GM12878 (cell line): ENCODE data around the gene TIGD4. TPM values are rescaled to one million over a fixed set of nuclear protein-coding genes. Genes with fewer than 3 reads are reported as not detected.

ENCODE experiments used
- ATAC-seq: fragments of 200-7000 bp; cut with Tn5 transposase; 3 replicates; pipeline ENCODE4 v1.9.1; 2020; ENCODE audit warnings: mild to moderate bottlenecking, moderate library complexity
- BruUV-seq: library from RNA; stranded (reverse); fragments of 400-500 nt; replicated peaks from 2 replicates; lab custom pipeline; 2021; lab: Mats Ljungman, UMichigan
- CTCF ChIA-PET: fragments of 300-600 bp; sonication (Branson Sonifier 250); formaldehyde crosslinking; extraction: SDS; loops from one replicate; lab custom pipeline; 2021; ENCODE audit warnings: inconsistent platforms; lab: Yijun Ruan, JAX
- POLR2A ChIA-PET: fragments of 350-600 bp; formaldehyde crosslinking; extraction: SDS; loops from one replicate; lab custom pipeline; 2021; ENCODE audit warnings: inconsistent platforms; lab: Charles Lee
- RAD21 ChIA-PET: fragments of 300-600 bp; sonication (Branson Sonifier 250); formaldehyde crosslinking; loops from one replicate; lab custom pipeline; 2023; ENCODE audit warnings: antibody characterized with exemption; ENCODE audit not compliant: unreplicated experiment; lab: Charles Lee
- SMC1A ChIA-PET: fragments of 300-600 bp; sonication (Branson Sonifier 250); formaldehyde crosslinking; loops from one replicate; lab custom pipeline; 2023; ENCODE audit not compliant: unreplicated experiment, uncharacterized antibody; lab: Charles Lee
- DNase-seq: peaks from one replicate; pipeline ENCODE4 v3.0.0-alpha.2; 2011; ENCODE audit warnings: low read depth, low spot score
- FAIRE-seq: peaks from 3 replicates; lab custom pipeline; 2011; peaks lifted over from hg19 to GRCh38; lab: Jason Lieb, UNC
- H2AFZ ChIP-seq: 2 replicates; pipeline ENCODE4 v1.6.0; 2011; ENCODE audit warnings: low read depth, low read length, control low read depth; ENCODE audit not compliant: control insufficient read depth
- H3K27ac ChIP-seq: 2 replicates; pipeline ENCODE4 v1.5.1; 2011; ENCODE audit warnings: control low read depth; ENCODE audit not compliant: control insufficient read depth, insufficient read depth
- H3K27me3 ChIP-seq, 2 experiments: replicated peaks in 1 of 2; 2 replicates each; pipeline versions ENCODE4 v1.6.0 to v1.6.1; 2011; ENCODE audit warnings: low read length in 1 of 2; ENCODE audit not compliant: control insufficient read depth in 2 of 2, insufficient read depth in 2 of 2
- H3K36me3 ChIP-seq, 2 experiments: 2 replicates each; pipeline ENCODE4 v1.5.1; 2011; ENCODE audit warnings: low read length in 1 of 2; ENCODE audit not compliant: control insufficient read depth in 2 of 2, insufficient read depth in 2 of 2
- H3K4me1 ChIP-seq: 2 replicates; pipeline ENCODE4 v1.6.1; 2011; ENCODE audit warnings: mild to moderate bottlenecking, low read length, moderate library complexity, mixed read lengths; ENCODE audit not compliant: control insufficient read depth, insufficient read depth
- H3K4me2 ChIP-seq: 2 replicates; pipeline ENCODE4 v1.6.0; 2011; ENCODE audit warnings: control low read depth; ENCODE audit not compliant: control insufficient read depth, insufficient read depth
- H3K4me3 ChIP-seq: fragments of 200-600 bp; sonication (generic); 2 replicates; pipeline ENCODE4 v1.5.1; 2016
- H3K79me2 ChIP-seq: 2 replicates; pipeline ENCODE4 v1.6.0; 2011; ENCODE audit warnings: low read length; ENCODE audit not compliant: control insufficient read depth, insufficient read depth
- H3K9ac ChIP-seq: 2 replicates; pipeline ENCODE4 v1.8.0; 2011; ENCODE audit warnings: low read length, control low read depth, mixed read lengths; ENCODE audit not compliant: control insufficient read depth, insufficient read depth
- H3K9me3 ChIP-seq: replicated peaks from 3 replicates; pipeline ENCODE4 v1.5.1; 2011; ENCODE audit warnings: mild to moderate bottlenecking, low read length; ENCODE audit not compliant: control insufficient read depth, insufficient read depth
- H4K20me1 ChIP-seq: 2 replicates; pipeline ENCODE4 v1.6.0; 2011; ENCODE audit not compliant: control insufficient read depth, insufficient read depth
- ETV6 ChIP-seq, 2 experiments: fragments of 450-650 bp in 1 of 2; IDR thresholded peaks in 1 of 2; conservative IDR thresholded peaks in 1 of 2; 2 replicates each; pipeline ENCODE4 v1.6.1; 2014; ENCODE audit warnings: antibody characterized with exemption in 1 of 2, borderline replicate concordance in 1 of 2, low read depth in 1 of 2, mild to moderate bottlenecking in 1 of 2, moderate library complexity in 1 of 2
- HCFC1 ChIP-seq: fragments of 150-350 bp; IDR thresholded peaks from 2 replicates; pipeline ENCODE4 v1.6.1; 2014; ENCODE audit warnings: low read length
- POU2F2 ChIP-seq: IDR thresholded peaks from 3 replicates; pipeline ENCODE4 v1.6.1; 2011; ENCODE audit warnings: low read depth, mild to moderate bottlenecking, low read length, borderline replicate concordance
- RAD51 ChIP-seq: fragments of 450-650 bp; IDR thresholded peaks from 2 replicates; pipeline ENCODE4 v1.6.1; 2016; ENCODE audit warnings: moderate library complexity, mild to moderate bottlenecking, inconsistent platforms
- RUNX3 ChIP-seq: IDR thresholded peaks from 2 replicates; pipeline ENCODE4 v1.6.1; 2012; ENCODE audit warnings: low read length, inconsistent platforms
- WRNIP1 ChIP-seq: IDR thresholded peaks from 2 replicates; pipeline ENCODE4 v1.6.1; 2011; ENCODE audit warnings: low read depth, low read length, improper control_type of control experiment, borderline replicate concordance
- WGBS: methylation state at CpG from one replicate; pipeline ENCODE4 v1.1.6; 2016; ENCODE audit warnings: low lambda C conversion rate; ENCODE audit not compliant: insufficient replicate concordance, insufficient coverage; ENCODE audit errors: missing lambda C conversion rate; 5-methylcytosine and 5-hydroxymethylcytosine counted together
- in situ Hi-C: fragments of 300-500 bp; cut with MboI; formaldehyde crosslinking; loops from 9 replicates; pipeline ENCODE4 v1.14.3; 2018; ENCODE audit warnings: mixed read lengths
- intact Hi-C: fragments of 100-400 bp; cut with micrococcal nuclease; formaldehyde crosslinking; loops from one replicate; pipeline ENCODE4 v1.14.2; 2022; ENCODE audit not compliant: unreplicated experiment
- polyA plus RNA-seq, 11 experiments: library from polyadenylated mRNA; depleted of rRNA in 4 of 11; unstranded in 6 of 11; stranded (reverse) in 5 of 11; fragments of >200 nt; fragmentation: Nextera tagmentation in 4 of 11; fragmentation: Illumina TruSeq in 1 of 11; extraction: Ambion mirVana in 4 of 11; extraction: Trizol in 1 of 11; gene quantifications; 1 replicate in 1 of 11; 2 replicates in 10 of 11; pipeline versions ENCODE4 v1.2.1 to v1.2.3, GENCODE V29; 2011 to 2016; ENCODE audit warnings: inconsistent platforms in 2 of 11, missing spikeins in 2 of 11, low read depth in 1 of 11
- total RNA-seq, 4 experiments: library from RNA; depleted of rRNA in 3 of 4; stranded (reverse); fragments of >200 nt in 3 of 4; fragmentation: Illumina TruSeq in 1 of 4; extraction: Trizol in 1 of 4; gene quantifications; 2 replicates each; pipeline versions ENCODE4 v1.2.1 to v1.2.3, GENCODE V29; 2013 to 2021
- TF ChIP-seq, protein P1 (sequence below): fragments of 450-650 bp; formaldehyde crosslinking; IDR thresholded peaks from 2 replicates; pipeline ENCODE4 v1.4.0; 2022; ENCODE audit warnings: mild to moderate bottlenecking, moderate library complexity
- TF ChIP-seq, protein P2 (sequence below): IDR thresholded peaks from 2 replicates; pipeline ENCODE4 v1.6.1; 2012; ENCODE audit warnings: low read length, inconsistent platforms
- TF ChIP-seq, protein P3 (sequence below): fragments of 450-650 bp; IDR thresholded peaks from 2 replicates; pipeline ENCODE4 v1.6.1; 2016; ENCODE audit warnings: mild to moderate bottlenecking

The TIGD4 gene
- total and polyA plus RNA-seq, 10 of the 15 experiments (the other 5 are each of a cell fraction or from before 2014, with no cell fraction given), result 0.20 to 1.6 (median 0.48) TPM

DNA sequence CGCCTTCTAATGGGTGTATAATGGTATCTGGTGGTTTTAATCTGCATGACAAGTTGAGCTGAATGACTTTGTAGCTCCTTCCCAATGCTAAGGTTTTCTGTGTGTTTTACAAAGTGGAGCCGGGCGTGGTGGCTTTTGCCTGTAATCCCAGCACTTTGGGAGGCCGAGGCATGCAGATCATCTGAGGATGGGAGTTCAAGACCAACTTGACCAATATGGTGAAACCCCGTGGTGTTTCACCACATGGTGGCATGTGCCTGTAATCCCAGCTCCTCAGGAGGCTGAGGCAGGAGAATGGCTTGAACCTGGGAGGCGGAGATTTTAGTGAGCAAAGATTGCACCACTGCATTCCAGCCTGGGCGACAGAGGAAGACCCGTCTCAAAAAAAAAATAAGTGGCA, 29.1 kb upstream of the TIGD4 start (continued):
- TF ChIP-seq, protein P1, sequence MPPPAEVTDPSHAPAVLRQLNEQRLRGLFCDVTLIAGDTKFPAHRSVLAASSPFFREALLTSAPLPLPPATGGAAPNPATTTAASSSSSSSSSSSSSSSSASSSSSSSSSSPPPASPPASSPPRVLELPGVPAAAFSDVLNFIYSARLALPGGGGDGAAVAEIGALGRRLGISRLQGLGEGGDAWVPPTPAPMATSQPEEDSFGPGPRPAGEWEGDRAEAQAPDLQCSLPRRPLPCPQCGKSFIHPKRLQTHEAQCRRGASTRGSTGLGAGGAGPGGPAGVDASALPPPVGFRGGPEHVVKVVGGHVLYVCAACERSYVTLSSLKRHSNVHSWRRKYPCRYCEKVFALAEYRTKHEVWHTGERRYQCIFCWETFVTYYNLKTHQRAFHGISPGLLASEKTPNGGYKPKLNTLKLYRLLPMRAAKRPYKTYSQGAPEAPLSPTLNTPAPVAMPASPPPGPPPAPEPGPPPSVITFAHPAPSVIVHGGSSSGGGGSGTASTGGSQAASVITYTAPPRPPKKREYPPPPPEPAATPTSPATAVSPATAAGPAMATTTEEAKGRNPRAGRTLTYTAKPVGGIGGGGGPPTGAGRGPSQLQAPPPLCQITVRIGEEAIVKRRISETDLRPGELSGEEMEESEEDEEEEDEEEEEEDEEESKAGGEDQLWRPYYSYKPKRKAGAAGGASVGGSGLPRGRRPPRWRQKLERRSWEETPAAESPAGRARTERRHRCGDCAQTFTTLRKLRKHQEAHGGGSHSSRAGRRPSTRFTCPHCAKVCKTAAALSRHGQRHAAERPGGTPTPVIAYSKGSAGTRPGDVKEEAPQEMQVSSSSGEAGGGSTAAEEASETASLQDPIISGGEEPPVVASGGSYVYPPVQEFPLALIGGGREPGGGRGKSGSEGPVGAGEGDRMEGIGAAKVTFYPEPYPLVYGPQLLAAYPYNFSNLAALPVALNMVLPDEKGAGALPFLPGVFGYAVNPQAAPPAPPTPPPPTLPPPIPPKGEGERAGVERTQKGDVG (CRISPR knock-in tag), result no peak

DNA sequence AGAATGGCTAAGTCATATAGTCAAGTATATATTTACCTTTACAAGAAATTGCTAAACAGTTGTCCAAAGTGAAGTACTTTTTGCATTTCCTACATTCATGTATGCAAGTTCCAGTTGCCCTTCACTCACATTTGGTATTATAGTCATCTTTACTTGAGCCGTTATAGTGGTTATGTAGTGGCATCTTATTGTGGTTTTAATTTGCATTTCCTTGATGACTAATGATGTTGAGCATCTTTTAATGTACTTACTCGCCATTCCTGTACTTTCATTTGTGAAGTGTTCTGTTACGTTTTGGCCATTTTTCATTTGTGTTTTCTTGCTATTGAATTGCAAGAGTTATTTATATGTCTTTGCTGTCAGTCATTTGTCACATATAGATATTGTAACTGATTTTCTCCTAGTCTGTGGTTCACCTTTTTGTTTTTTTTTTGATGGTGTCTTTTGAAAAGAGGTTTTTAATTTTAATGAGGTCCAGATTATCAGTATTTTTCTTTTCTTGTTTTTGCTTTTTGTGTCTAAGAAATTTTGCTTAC, 27.8 kb upstream of the TIGD4 start:
- FAIRE-seq (no peak), DNase-seq (peak; percentile 9), ATAC-seq (peak; percentile 86)
- TF ChIP-seq WRNIP1 (no peak), RUNX3 (peak; percentile 67), POU2F2 (peak; percentile 34; the same call in 1 of the 3 replicates), ETV6 (conservative IDR thresholded peaks at IDR 0.05 in 1 of 2, IDR thresholded peaks at IDR 0.05 in 1 of 2; ENCODE audit: borderline replicate concordance in 1 of 2, low read depth in 1 of 2) (peak in 1 of 2 experiments; percentile 47; a peak in 1 of 4 replicates), RAD51 (no peak), HCFC1 (no peak)
- TF ChIP-seq, protein P2, sequence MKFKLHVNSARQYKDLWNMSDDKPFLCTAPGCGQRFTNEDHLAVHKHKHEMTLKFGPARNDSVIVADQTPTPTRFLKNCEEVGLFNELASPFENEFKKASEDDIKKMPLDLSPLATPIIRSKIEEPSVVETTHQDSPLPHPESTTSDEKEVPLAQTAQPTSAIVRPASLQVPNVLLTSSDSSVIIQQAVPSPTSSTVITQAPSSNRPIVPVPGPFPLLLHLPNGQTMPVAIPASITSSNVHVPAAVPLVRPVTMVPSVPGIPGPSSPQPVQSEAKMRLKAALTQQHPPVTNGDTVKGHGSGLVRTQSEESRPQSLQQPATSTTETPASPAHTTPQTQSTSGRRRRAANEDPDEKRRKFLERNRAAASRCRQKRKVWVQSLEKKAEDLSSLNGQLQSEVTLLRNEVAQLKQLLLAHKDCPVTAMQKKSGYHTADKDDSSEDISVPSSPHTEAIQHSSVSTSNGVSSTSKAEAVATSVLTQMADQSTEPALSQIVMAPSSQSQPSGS, result no peak
- TF ChIP-seq, protein P3, sequence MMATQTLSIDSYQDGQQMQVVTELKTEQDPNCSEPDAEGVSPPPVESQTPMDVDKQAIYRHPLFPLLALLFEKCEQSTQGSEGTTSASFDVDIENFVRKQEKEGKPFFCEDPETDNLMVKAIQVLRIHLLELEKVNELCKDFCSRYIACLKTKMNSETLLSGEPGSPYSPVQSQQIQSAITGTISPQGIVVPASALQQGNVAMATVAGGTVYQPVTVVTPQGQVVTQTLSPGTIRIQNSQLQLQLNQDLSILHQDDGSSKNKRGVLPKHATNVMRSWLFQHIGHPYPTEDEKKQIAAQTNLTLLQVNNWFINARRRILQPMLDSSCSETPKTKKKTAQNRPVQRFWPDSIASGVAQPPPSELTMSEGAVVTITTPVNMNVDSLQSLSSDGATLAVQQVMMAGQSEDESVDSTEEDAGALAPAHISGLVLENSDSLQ, result peak; percentile 79
- Histone ChIP-seq H3K36me3 (no peaks in the 10 kb centered on the region), H3K79me2 (peaks cover 2% of the 10 kb centered on the region; the same call in 1 of the 2 replicates), H4K20me1 (no peaks in the 10 kb centered on the region), H3K4me3 (no peak overlapping the region), H3K27ac (no peak overlapping the region), H3K9me3 (no peaks in the 10 kb centered on the region; the same call in 2 of the 3 replicates), H3K27me3 (no peaks in the 10 kb centered on the region), H3K4me2 (no peak overlapping the region), H3K9ac (no peak overlapping the region), H2AFZ (no peak overlapping the region), H3K4me1 (no peaks in the 10 kb centered on the region)
- RAD21 ChIA-PET, result no interaction called here
- in situ Hi-C loops, result no loop called here
- BruUV-seq, result no TSS peak
- CTCF ChIA-PET, result interaction anchor here (0.9 kb wide), 1 partner anchor 702 kb away, joined by 4 read pairs; no protein-coding TSS in a partner anchor
- POLR2A ChIA-PET, result interaction anchor here (0.6 kb wide), 1 partner anchor 701 kb away, joined by 3 read pairs; no protein-coding TSS in a partner anchor
- intact Hi-C loops, result no loop called here
- WGBS, result 19% methylated on average over 3 of the region's 3 CpGs
- SMC1A ChIA-PET, result interaction anchor here (0.6 to 3.0 kb wide), 3 partner anchors 9 to 39 kb away, joined by 3 to 10 read pairs (median 3); no protein-coding TSS in a partner anchor
